ENCODE measurements around the gene GNG7. TPM values are rescaled to one million over a fixed set of nuclear protein-coding genes. Genes with fewer than 3 reads are reported as not detected.

GNG7 gene
- polyA plus RNA-seq, 1 of the 3 experiments (the other 2 are of a cell fraction): 2.2 TPM

DNA sequence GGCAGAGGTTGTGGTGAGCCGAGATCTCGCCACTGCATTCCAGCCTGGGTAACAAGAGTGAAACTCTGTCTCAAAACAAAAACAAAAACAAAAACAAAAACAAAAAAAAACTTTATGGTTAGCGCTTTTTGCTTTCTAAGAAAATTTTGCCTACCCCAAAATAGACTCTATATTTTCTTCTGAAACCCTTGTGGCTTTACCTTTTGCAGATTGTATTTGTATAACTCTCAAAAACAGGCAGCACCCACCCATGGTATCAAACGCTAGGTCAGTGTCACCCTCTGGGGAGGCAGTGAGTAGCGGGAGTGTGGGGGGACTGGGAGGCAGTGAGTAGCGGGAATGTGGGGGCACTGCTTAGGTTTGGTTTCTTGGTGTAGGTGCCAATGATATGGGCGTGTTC, 44.9 kb upstream of the GNG7 start:
- Histone ChIP-seq H3K79me2 (ENCODE audit: insufficient read depth) (no peaks in the 10 kb centered on the region), H4K20me1 (ENCODE audit: insufficient read depth) (no peaks in the 10 kb centered on the region), H3K27me3 (ENCODE audit: insufficient read depth) (peaks cover 5% of the 10 kb centered on the region; the same call in 1 of the 2 replicates), H3F3A (replicated peaks; ENCODE audit: insufficient read depth) (peaks cover 3% of the 10 kb centered on the region), H3K4me1 (ENCODE audit: control insufficient read depth in 1 of 2, insufficient read depth in 2 of 2, low read depth in 1 of 2, low read length in 1 of 2) (peaks cover 0 to 3% of the 10 kb centered on the region in 2 experiments; a peak in 1 of 4 replicates), H3K36me3 (replicated peaks in 1 of 2; ENCODE audit: control insufficient read depth in 1 of 2, insufficient read depth in 2 of 2, low read length in 1 of 2) (no peaks in the 10 kb centered on the region), H3K27ac (ENCODE audit: low read depth in 2 of 2, low read length in 1 of 2) (no peak overlapping the region), H3K4me2 (no peak overlapping the region), H3K4me3 (ENCODE audit: low read depth in 2 of 2, low read length in 1 of 2) (no peak overlapping the region), H3K9ac (no peak overlapping the region), H2AFZ (ENCODE audit: low read depth) (no peak overlapping the region), H3K9me3 (no peaks in the 10 kb centered on the region), H3K9me2 (no peaks in the 10 kb centered on the region)
- no peak for DNase-seq
- WGBS (ENCODE audit: low lambda C conversion rate): 61% methylated on average over 7 of the region's 7 CpGs
- TF ChIP-seq, protein P1, sequence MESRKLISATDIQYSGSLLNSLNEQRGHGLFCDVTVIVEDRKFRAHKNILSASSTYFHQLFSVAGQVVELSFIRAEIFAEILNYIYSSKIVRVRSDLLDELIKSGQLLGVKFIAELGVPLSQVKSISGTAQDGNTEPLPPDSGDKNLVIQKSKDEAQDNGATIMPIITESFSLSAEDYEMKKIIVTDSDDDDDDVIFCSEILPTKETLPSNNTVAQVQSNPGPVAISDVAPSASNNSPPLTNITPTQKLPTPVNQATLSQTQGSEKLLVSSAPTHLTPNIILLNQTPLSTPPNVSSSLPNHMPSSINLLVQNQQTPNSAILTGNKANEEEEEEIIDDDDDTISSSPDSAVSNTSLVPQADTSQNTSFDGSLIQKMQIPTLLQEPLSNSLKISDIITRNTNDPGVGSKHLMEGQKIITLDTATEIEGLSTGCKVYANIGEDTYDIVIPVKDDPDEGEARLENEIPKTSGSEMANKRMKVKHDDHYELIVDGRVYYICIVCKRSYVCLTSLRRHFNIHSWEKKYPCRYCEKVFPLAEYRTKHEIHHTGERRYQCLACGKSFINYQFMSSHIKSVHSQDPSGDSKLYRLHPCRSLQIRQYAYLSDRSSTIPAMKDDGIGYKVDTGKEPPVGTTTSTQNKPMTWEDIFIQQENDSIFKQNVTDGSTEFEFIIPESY (IDR thresholded peaks at IDR 0.05; ENCODE audit: borderline replicate concordance, low read depth): no peak
- TF ChIP-seq POLR2AphosphoS5 (IDR thresholded peaks at IDR 0.05; ENCODE audit: low read depth, low read length) (no peak), SIN3A (IDR thresholded peaks at IDR 0.05; ENCODE audit: borderline replicate concordance, low read depth, low read length) (no peak), ELF1 (IDR thresholded peaks at IDR 0.05) (no peak), EZH2phosphoT487 (IDR thresholded peaks at IDR 0.05; ENCODE audit: borderline replicate concordance, low read depth) (no peak), EP300 (IDR thresholded peaks at IDR 0.05; ENCODE audit: borderline replicate concordance in 1 of 2, low read depth in 1 of 2, low read length in 1 of 2) (no peak), RXRA (IDR thresholded peaks at IDR 0.05; ENCODE audit: borderline replicate concordance, low read depth) (no peak), TEAD4 (IDR thresholded peaks at IDR 0.05; ENCODE audit: borderline replicate concordance, insufficient read depth) (no peak), FOSL2 (IDR thresholded peaks at IDR 0.05; ENCODE audit: borderline replicate concordance, low read depth) (no peak), FOXJ3 (CRISPR knock-in tag; IDR thresholded peaks at IDR 0.05) (no peak), NRF1 (IDR thresholded peaks at IDR 0.05; ENCODE audit: low read depth, low read length) (no peak), MEF2A (IDR thresholded peaks at IDR 0.05; ENCODE audit: borderline replicate concordance, low read depth) (no peak), GABPA (IDR thresholded peaks at IDR 0.05; ENCODE audit: low read depth) (no peak), GATA2 (CRISPR knock-in tag; IDR thresholded peaks at IDR 0.05) (no peak), YY1 (IDR thresholded peaks at IDR 0.05; ENCODE audit: low read depth) (no peak), TCF12 (IDR thresholded peaks at IDR 0.05) (no peak), JUND (IDR thresholded peaks at IDR 0.05) (no peak)
- TF ChIP-seq, protein P2, sequence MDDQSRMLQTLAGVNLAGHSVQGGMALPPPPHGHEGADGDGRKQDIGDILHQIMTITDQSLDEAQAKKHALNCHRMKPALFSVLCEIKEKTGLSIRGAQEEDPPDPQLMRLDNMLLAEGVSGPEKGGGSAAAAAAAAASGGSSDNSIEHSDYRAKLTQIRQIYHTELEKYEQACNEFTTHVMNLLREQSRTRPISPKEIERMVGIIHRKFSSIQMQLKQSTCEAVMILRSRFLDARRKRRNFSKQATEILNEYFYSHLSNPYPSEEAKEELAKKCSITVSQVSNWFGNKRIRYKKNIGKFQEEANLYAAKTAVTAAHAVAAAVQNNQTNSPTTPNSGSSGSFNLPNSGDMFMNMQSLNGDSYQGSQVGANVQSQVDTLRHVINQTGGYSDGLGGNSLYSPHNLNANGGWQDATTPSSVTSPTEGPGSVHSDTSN (IDR thresholded peaks at IDR 0.05): no peak
- TF ChIP-seq, protein P3, sequence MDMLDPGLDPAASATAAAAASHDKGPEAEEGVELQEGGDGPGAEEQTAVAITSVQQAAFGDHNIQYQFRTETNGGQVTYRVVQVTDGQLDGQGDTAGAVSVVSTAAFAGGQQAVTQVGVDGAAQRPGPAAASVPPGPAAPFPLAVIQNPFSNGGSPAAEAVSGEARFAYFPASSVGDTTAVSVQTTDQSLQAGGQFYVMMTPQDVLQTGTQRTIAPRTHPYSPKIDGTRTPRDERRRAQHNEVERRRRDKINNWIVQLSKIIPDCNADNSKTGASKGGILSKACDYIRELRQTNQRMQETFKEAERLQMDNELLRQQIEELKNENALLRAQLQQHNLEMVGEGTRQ (IDR thresholded peaks at IDR 0.05; ENCODE audit: borderline replicate concordance, low read depth, low read length): no peak
- TF ChIP-seq, protein P4, sequence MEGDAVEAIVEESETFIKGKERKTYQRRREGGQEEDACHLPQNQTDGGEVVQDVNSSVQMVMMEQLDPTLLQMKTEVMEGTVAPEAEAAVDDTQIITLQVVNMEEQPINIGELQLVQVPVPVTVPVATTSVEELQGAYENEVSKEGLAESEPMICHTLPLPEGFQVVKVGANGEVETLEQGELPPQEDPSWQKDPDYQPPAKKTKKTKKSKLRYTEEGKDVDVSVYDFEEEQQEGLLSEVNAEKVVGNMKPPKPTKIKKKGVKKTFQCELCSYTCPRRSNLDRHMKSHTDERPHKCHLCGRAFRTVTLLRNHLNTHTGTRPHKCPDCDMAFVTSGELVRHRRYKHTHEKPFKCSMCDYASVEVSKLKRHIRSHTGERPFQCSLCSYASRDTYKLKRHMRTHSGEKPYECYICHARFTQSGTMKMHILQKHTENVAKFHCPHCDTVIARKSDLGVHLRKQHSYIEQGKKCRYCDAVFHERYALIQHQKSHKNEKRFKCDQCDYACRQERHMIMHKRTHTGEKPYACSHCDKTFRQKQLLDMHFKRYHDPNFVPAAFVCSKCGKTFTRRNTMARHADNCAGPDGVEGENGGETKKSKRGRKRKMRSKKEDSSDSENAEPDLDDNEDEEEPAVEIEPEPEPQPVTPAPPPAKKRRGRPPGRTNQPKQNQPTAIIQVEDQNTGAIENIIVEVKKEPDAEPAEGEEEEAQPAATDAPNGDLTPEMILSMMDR (IDR thresholded peaks at IDR 0.05): no peak
- POLR2A ChIA-PET: no interaction called here
- CTCF ChIA-PET: interaction anchor here (1.0 to 9.1 kb wide), 3 partner anchors 8 to 99 kb away, joined by 10 to 142 read pairs (median 23); partner anchors contain the start of gene SLC39A3
